HepG2 (cell line): ENCODE measurements around the gene TSSK2. TPM values are rescaled to one million over a fixed set of nuclear protein-coding genes. Genes with fewer than 3 reads are reported as not detected.

Source experiments
- ATAC-seq: fragments of 200-7000 bp; cut with Tn5 transposase; 3 replicates; pipeline ENCODE4 v1.9.1; 2020; ENCODE audit warnings: mild to moderate bottlenecking, moderate library complexity
- BruUV-seq: library from RNA; stranded (reverse); fragments of 400-500 nt; replicated peaks from 2 replicates; lab custom pipeline; 2021; lab: Mats Ljungman, UMichigan
- CTCF ChIA-PET: fragments of 300-600 bp; formaldehyde crosslinking; extraction: SDS; loops from one replicate; lab custom pipeline; 2021; ENCODE audit warnings: low total read pairs, inconsistent platforms, low intra/inter-chr PET ratio; lab: Yijun Ruan, JAX
- POLR2A ChIA-PET: fragments of 350-600 bp; sonication (Branson Sonifier 250); formaldehyde crosslinking; loops from one replicate; lab custom pipeline; 2020; ENCODE audit warnings: antibody characterized with exemption, inconsistent platforms; lab: Yijun Ruan, JAX
- DNase-seq: peaks from one replicate; pipeline ENCODE4 v3.0.0-alpha.2; 2015; ENCODE audit warnings: low spot score
- FAIRE-seq: peaks from 3 replicates; lab custom pipeline; 2011; peaks lifted over from hg19 to GRCh38; lab: Jason Lieb, UNC
- H2AFZ ChIP-seq: one replicate; pipeline ENCODE4 v1.6.1; 2011; ENCODE audit warnings: low read length, inconsistent platforms
- H3K27ac ChIP-seq: fragments of 300-600 bp; 3 replicates; pipeline ENCODE4 v1.8.0; 2011; ENCODE audit warnings: mixed run types, mild to moderate bottlenecking, mixed read lengths, low read length, inconsistent platforms; ENCODE audit not compliant: insufficient read depth; ENCODE audit errors: extremely low read length
- H3K27me3 ChIP-seq, 2 experiments: fragments of 200-600 bp in 1 of 2; 2 replicates in 1 of 2; 3 replicates in 1 of 2; pipeline versions ENCODE4 v1.6.0 to v1.8.0; 2011; ENCODE audit warnings: low read length in 2 of 2, mild to moderate bottlenecking in 2 of 2, moderate library complexity in 2 of 2, inconsistent platforms in 1 of 2; ENCODE audit not compliant: insufficient read depth in 2 of 2, control insufficient read depth in 1 of 2
- H3K36me3 ChIP-seq, 2 experiments: fragments of 200-600 bp in 1 of 2; replicated peaks in 1 of 2; 2 replicates in 1 of 2; 3 replicates in 1 of 2; pipeline versions ENCODE4 v1.5.1 to v1.8.0; 2011; ENCODE audit warnings: low read length in 2 of 2, inconsistent platforms in 1 of 2; ENCODE audit not compliant: insufficient read depth in 2 of 2, control insufficient read depth in 1 of 2
- H3K4me1 ChIP-seq: 2 replicates; pipeline ENCODE4 v1.5.1; 2012; ENCODE audit warnings: low read length, inconsistent platforms; ENCODE audit not compliant: insufficient read depth
- H3K4me2 ChIP-seq: 2 replicates; pipeline ENCODE4 v1.6.0; 2011; ENCODE audit warnings: low read depth, low read length, inconsistent platforms
- H3K4me3 ChIP-seq, 3 experiments: fragments of 200-600 bp in 1 of 3; sonication (generic), shearing (Covaris generic) in 1 of 3; replicated peaks in 1 of 3; 2 replicates each; pipeline ENCODE4 v1.5.1; 2011 to 2016; ENCODE audit warnings: low read length in 3 of 3, inconsistent platforms in 2 of 3, low read depth in 2 of 3, mild to moderate bottlenecking in 2 of 3, control low read depth in 1 of 3, mixed read lengths in 1 of 3; ENCODE audit not compliant: insufficient read depth in 1 of 3
- H3K79me2 ChIP-seq: one replicate; pipeline ENCODE4 v1.6.1; 2011; ENCODE audit warnings: low read length, inconsistent platforms; ENCODE audit not compliant: insufficient read depth
- H3K9ac ChIP-seq: 2 replicates; pipeline ENCODE4 v1.6.0; 2011; ENCODE audit warnings: mild to moderate bottlenecking, low read depth, low read length, inconsistent platforms; ENCODE audit not compliant: insufficient read depth
- H3K9me3 ChIP-seq: 2 replicates; pipeline ENCODE4 v1.5.1; 2012; ENCODE audit warnings: mild to moderate bottlenecking, low read length
- H4K20me1 ChIP-seq: 2 replicates; pipeline ENCODE4 v1.6.0; 2011; ENCODE audit warnings: inconsistent platforms, mild to moderate bottlenecking, low read length, moderate library complexity; ENCODE audit not compliant: insufficient read depth
- CHCHD3 ChIP-seq: sonication (generic); formaldehyde crosslinking; IDR thresholded peaks from 2 replicates; pipeline ENCODE4 v1.8.0; 2022; ENCODE audit warnings: mild to moderate bottlenecking, missing genetic modification reagents, moderate library complexity
- HINFP ChIP-seq: sonication (generic); formaldehyde crosslinking; IDR thresholded peaks from 2 replicates; pipeline ENCODE4 v1.4.0; 2020; ENCODE audit warnings: low read depth, mild to moderate bottlenecking, missing genetic modification reagents
- KLF9 ChIP-seq: IDR thresholded peaks from 2 replicates; pipeline ENCODE4 v1.6.1; 2016; ENCODE audit warnings: low read depth
- NONO ChIP-seq, 2 experiments: fragments of 450-650 bp in 1 of 2; sonication (generic) in 1 of 2; formaldehyde crosslinking in 1 of 2; IDR thresholded peaks in 1 of 2; conservative IDR thresholded peaks in 1 of 2; 2 replicates each; pipeline versions ENCODE4 v1.6.1 to v1.8.0; 2017 to 2022; ENCODE audit warnings: mild to moderate bottlenecking in 1 of 2, missing genetic modification reagents in 1 of 2, moderate library complexity in 1 of 2
- PHB2 ChIP-seq: fragments of 450-650 bp; IDR thresholded peaks from 2 replicates; pipeline ENCODE4 v1.6.1; 2018; ENCODE audit not compliant: partially characterized antibody
- RXRB ChIP-seq: IDR thresholded peaks from 2 replicates; pipeline ENCODE4 v1.6.1; 2016; ENCODE audit warnings: borderline replicate concordance, missing genetic modification reagents, missing compliant biosample characterization
- SIX4 ChIP-seq: sonication (generic); formaldehyde crosslinking; IDR thresholded peaks from 2 replicates; pipeline ENCODE4 v1.4.0; 2020; ENCODE audit warnings: missing genetic modification reagents
- TCF12 ChIP-seq, 2 experiments: fragments of 450-650 bp in 1 of 2; sonication (generic) in 1 of 2; formaldehyde crosslinking in 1 of 2; IDR thresholded peaks; 2 replicates each; pipeline versions ENCODE4 v1.6.1 to v1.8.0; 2017 to 2022; ENCODE audit warnings: antibody characterized with exemption in 1 of 2, mild to moderate bottlenecking in 1 of 2, missing genetic modification reagents in 1 of 2, moderate library complexity in 1 of 2
- ZC3H4 ChIP-seq: sonication (generic); formaldehyde crosslinking; IDR thresholded peaks from 2 replicates; pipeline ENCODE4 v1.4.0; 2020; ENCODE audit warnings: missing genetic modification reagents, borderline replicate concordance
- ZNF143 ChIP-seq: sonication (generic); formaldehyde crosslinking; IDR thresholded peaks from 2 replicates; pipeline ENCODE4 v1.4.0; 2020; ENCODE audit warnings: missing genetic modification reagents
- ZNF232 ChIP-seq: sonication (generic); formaldehyde crosslinking; IDR thresholded peaks from 2 replicates; pipeline ENCODE4 v1.4.0; 2020; ENCODE audit warnings: missing genetic modification reagents, borderline replicate concordance
- ZNF589 ChIP-seq: sonication (generic); formaldehyde crosslinking; conservative IDR thresholded peaks from 2 replicates; pipeline ENCODE4 v1.8.0; 2022; ENCODE audit warnings: mild to moderate bottlenecking, moderate library complexity, missing genetic modification reagents
- ZNF703 ChIP-seq: sonication (generic); formaldehyde crosslinking; IDR thresholded peaks from 2 replicates; pipeline ENCODE4 v1.5.1; 2020; ENCODE audit warnings: missing genetic modification reagents, mild to moderate bottlenecking, moderate library complexity, borderline replicate concordance
- ZNF773 ChIP-seq: sonication (generic); formaldehyde crosslinking; IDR thresholded peaks from 2 replicates; pipeline ENCODE4 v1.4.0; 2020; ENCODE audit warnings: missing genetic modification reagents, borderline replicate concordance
- WGBS: methylation state at CpG from one replicate; pipeline ENCODE4 v1.1.6; 2017; ENCODE audit warnings: low lambda C conversion rate; 5-methylcytosine and 5-hydroxymethylcytosine counted together
- in situ Hi-C: cut with HindIII; loops from 2 replicates; pipeline ENCODE4 v1.10.0; 2017; ENCODE audit warnings: low pct_unique_long_range_greater_than_20kb; ENCODE audit not compliant: extremely low pct_ligation_motif_present
- intact Hi-C: fragments of 100-400 bp; cut with micrococcal nuclease; formaldehyde crosslinking; loops from one replicate; pipeline ENCODE4 v1.10.0; 2022; ENCODE audit not compliant: unreplicated experiment
- polyA plus RNA-seq, 8 experiments: library from polyadenylated mRNA; depleted of rRNA in 3 of 8; stranded (reverse) in 7 of 8; unstranded in 1 of 8; fragments of >200 nt; fragmentation: Illumina TruSeq in 4 of 8; extraction: Trizol in 4 of 8; gene quantifications; 2 replicates each; pipeline versions ENCODE4 v1.2.1 to v1.2.3, GENCODE V29; 2011 to 2016; ENCODE audit warnings: low read depth in 4 of 8, missing spikeins in 1 of 8, mixed read lengths in 1 of 8; ENCODE audit not compliant: insufficient read depth in 1 of 8
- total RNA-seq, 5 experiments: library from RNA; depleted of rRNA; stranded (reverse); fragments of >200 nt; fragmentation: Illumina TruSeq; extraction: Trizol; gene quantifications; 2 replicates each; pipeline ENCODE4 v1.2.3, GENCODE V29; 2016; ENCODE audit warnings: low read depth in 1 of 5
- TF ChIP-seq, protein P1 (sequence below): sonication (generic); formaldehyde crosslinking; IDR thresholded peaks from 2 replicates; pipeline ENCODE4 v1.4.0; 2020; ENCODE audit warnings: missing genetic modification reagents
- TF ChIP-seq, protein P2 (sequence below): sonication (generic); formaldehyde crosslinking; IDR thresholded peaks from 2 replicates; pipeline ENCODE4 v1.8.1; 2023; ENCODE audit warnings: mild to moderate bottlenecking, inconsistent platforms, moderate library complexity, missing genetic modification reagents, borderline replicate concordance

The TSSK2 gene
- total and polyA plus RNA-seq, 2 of the 13 experiments (the other 11 are each of a cell fraction or from before 2014, with no cell fraction given) = not detected

DNA sequence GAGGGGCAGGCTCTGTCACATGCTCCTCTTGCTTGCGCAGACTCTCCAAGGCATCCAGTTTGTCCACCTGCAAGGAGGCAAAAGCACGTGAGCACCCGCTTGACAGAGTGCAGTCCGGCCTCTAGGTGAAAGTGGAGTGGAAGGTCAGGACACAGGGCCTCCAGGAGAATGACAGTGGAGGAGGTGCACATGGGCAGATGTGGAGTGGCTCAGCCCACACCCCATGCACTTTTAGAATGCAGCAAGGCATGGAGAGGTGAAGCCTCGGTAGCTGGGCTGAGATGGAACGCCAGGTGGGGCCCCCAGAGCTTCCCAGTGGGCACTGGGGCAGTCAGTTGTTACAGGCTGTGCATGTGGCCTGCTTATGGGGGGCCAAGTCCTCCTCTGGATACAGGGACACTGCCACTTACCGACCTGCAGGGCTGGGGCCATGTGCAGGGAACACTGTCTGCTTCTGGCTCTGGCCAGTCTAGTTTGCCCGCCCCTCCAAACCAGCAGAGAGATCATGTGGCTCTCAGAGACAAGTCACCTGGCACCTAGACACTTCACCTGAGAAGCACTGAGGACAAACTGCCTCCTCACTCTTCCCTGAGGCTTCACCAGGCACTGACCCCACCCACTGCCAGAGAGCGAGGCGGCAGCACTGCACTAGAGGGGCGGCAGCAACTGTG is 49.8 kb downstream of the TSSK2 start (continued):
- TF ChIP-seq KLF9 = no peak

DNA sequence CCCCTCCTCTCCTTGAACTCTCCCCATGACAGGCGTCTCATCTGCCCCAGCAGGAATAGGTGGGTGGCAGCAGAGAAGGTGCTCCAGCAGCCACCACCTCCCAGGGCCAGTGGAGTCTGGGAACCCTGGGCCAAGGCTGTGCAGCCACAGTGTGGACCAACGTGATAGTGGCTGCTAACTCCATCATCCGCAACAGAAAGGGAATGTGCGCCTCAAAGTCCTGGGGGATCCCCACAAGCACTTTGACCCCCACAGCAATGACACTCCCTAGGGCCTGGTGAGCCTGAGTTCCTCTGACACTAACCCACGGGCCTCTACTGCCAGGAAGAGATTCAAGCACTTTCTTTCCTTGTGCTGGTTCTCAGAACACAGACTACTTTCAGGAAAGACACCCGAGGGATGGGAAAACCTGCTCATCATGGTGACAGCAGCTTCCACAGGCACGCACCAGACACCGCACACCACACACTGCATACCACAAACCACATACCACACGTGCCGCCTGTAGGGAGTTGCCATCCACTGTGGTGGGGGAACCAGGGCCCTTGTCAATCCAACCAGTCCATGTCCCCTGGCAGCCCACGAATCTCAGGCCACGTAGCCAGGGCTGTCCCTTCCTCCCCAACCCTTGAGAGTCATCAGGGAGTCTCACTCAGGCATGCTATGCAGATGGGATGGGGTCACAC is 50.8 kb downstream of the TSSK2 start:
- FAIRE-seq (no peak), ATAC-seq (no peak), DNase-seq (no peak)
- in situ Hi-C loops = loop anchor here (5.0 kb wide), 1 partner anchor 110 kb away; the partner anchor contains the start of gene CLTCL1
- Histone ChIP-seq H3K79me2 (peaks cover 8% of the 10 kb centered on the region), H3K9ac (no peak overlapping the region), H3K36me3 (peaks cover 0 to 1% of the 10 kb centered on the region in 2 experiments; a peak in 1 of 5 replicates), H2AFZ (no peak overlapping the region), H3K4me3 (no peak overlapping the region), H3K27me3 (no peaks in the 10 kb centered on the region), H3K27ac (no peak overlapping the region), H4K20me1 (peaks cover under 1% of the 10 kb centered on the region; the same call in 1 of the 2 replicates), H3K4me2 (no peak overlapping the region), H3K9me3 (no peaks in the 10 kb centered on the region), H3K4me1 (peaks cover 33% of the 10 kb centered on the region)
- ChIA-PET POLR2A (no interaction called here), CTCF (no interaction called here)
- intact Hi-C loops = no loop called here
- BruUV-seq = no TSS peak
- WGBS = 70% methylated on average over 9 of the region's 12 CpGs
- no peak for TF ChIP-seq NONO (IDR thresholded peaks at IDR 0.05)
- TF ChIP-seq NONO (CRISPR knock-in tag; conservative IDR thresholded peaks at IDR 0.05) = no peak
- TF ChIP-seq PHB2 = no peak
- TF ChIP-seq ZNF143 = no peak
- no peak for TF ChIP-seq ZC3H4
- no peak for TF ChIP-seq HINFP (CRISPR knock-in tag)
- TF ChIP-seq CHCHD3 = no peak
- TF ChIP-seq ZNF773 (CRISPR knock-in tag) = no peak
- TF ChIP-seq RXRB (CRISPR knock-in tag) = no peak
- no peak for TF ChIP-seq ZNF703
- TF ChIP-seq ZNF589 (CRISPR knock-in tag) = no peak
- no peak for TF ChIP-seq TCF12 (IDR thresholded peaks at IDR 0.05)
- no peak for TF ChIP-seq TCF12 (CRISPR knock-in tag; IDR thresholded peaks at IDR 0.05)
- no peak for TF ChIP-seq ZNF232 (CRISPR knock-in tag)
- TF ChIP-seq, protein P1, sequence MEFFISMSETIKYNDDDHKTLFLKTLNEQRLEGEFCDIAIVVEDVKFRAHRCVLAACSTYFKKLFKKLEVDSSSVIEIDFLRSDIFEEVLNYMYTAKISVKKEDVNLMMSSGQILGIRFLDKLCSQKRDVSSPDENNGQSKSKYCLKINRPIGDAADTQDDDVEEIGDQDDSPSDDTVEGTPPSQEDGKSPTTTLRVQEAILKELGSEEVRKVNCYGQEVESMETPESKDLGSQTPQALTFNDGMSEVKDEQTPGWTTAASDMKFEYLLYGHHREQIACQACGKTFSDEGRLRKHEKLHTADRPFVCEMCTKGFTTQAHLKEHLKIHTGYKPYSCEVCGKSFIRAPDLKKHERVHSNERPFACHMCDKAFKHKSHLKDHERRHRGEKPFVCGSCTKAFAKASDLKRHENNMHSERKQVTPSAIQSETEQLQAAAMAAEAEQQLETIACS = no peak
- no peak for TF ChIP-seq SIX4
- TF ChIP-seq, protein P2, sequence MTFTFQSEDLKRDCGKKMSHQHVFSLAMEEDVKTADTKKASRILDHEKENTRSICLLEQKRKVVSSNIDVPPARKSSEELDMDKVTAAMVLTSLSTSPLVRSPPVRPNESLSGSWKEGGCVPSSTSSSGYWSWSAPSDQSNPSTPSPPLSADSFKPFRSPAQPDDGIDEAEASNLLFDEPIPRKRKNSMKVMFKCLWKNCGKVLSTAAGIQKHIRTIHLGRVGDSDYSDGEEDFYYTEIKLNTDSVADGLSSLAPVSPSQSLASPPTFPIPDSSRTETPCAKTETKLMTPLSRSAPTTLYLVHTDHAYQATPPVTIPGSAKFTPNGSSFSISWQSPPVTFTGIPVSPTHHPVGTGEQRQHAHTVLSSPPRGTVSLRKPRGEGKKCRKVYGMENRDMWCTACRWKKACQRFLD = no peak
